Tibial nerve (tissue), 3 donors: ENCODE measurements around the gene SP1.
"Not testable (repeated sequence)": the region's sequence is repeated elsewhere in the genome, so short reads cannot be mapped to it uniquely, and the experiment has no call there.

Source experiments
- CTCF ChIP-seq, 5 experiments: fragments of 200-600 bp in 3 of 5; fragments of 450-650 bp in 2 of 5; sonication (generic) in 3 of 5; IDR thresholded peaks; one replicate each; pipeline ENCODE4 v1.5.1; 2016 to 2019; ENCODE audit warnings: antibody characterized with exemption in 5 of 5, mild to moderate bottlenecking in 3 of 5, moderate library complexity in 2 of 5
- POLR2A ChIP-seq, 2 donors: fragments of 450-650 bp; IDR thresholded peaks; one replicate each; pipeline ENCODE4 v1.6.1; 2017; ENCODE audit warnings: antibody characterized with exemption in 2 of 2, mild to moderate bottlenecking in 2 of 2, moderate library complexity in 2 of 2

GRCh38 chr12:53386381-53386780 is 6.4 kb downstream of the SP1 start:
- not testable (repeated sequence) for TF ChIP-seq POLR2A, CTCF (IDR thresholded peaks at IDR 0.05)
